Mucosa of rectum (tissue), 2 donors: ENCODE results near the gene LCP1.

Experiments used
- H3K27ac ChIP-seq, 2 donors: one replicate each; pipeline ENCODE4 v1.7.0; 2013; ENCODE audit warnings: inconsistent platforms in 2 of 2, low read depth in 2 of 2, low read length in 2 of 2
- H3K27me3 ChIP-seq, 2 donors: one replicate each; pipeline ENCODE4 v1.7.0; 2013; ENCODE audit warnings: low read length in 2 of 2; ENCODE audit not compliant: control insufficient read depth in 2 of 2, insufficient read depth in 2 of 2
- H3K36me3 ChIP-seq, 2 donors: one replicate each; pipeline ENCODE4 v1.7.0; 2013; ENCODE audit warnings: low read length in 2 of 2; ENCODE audit not compliant: control insufficient read depth in 2 of 2, insufficient read depth in 2 of 2
- H3K4me1 ChIP-seq, 2 donors: one replicate each; pipeline ENCODE4 v1.7.0; 2013; ENCODE audit warnings: low read length in 2 of 2, mild to moderate bottlenecking in 1 of 2; ENCODE audit not compliant: control insufficient read depth in 2 of 2, insufficient read depth in 2 of 2
- H3K4me3 ChIP-seq, 2 donors: one replicate each; pipeline ENCODE4 v1.7.0; 2013; ENCODE audit warnings: low read length in 2 of 2
- H3K9ac ChIP-seq, 2 donors: one replicate each; pipeline ENCODE4 v1.7.0; 2013; ENCODE audit warnings: low read length in 2 of 2, low read depth in 1 of 2, mild to moderate bottlenecking in 1 of 2
- H3K9me3 ChIP-seq, 2 donors: one replicate each; pipeline ENCODE4 v1.7.0; 2013; ENCODE audit warnings: low read length in 2 of 2; ENCODE audit not compliant: control insufficient read depth in 2 of 2
- donor health status: healthy.
- donor health status: Normal muscosa, but diverticular disease.

LCP1 gene

DNA sequence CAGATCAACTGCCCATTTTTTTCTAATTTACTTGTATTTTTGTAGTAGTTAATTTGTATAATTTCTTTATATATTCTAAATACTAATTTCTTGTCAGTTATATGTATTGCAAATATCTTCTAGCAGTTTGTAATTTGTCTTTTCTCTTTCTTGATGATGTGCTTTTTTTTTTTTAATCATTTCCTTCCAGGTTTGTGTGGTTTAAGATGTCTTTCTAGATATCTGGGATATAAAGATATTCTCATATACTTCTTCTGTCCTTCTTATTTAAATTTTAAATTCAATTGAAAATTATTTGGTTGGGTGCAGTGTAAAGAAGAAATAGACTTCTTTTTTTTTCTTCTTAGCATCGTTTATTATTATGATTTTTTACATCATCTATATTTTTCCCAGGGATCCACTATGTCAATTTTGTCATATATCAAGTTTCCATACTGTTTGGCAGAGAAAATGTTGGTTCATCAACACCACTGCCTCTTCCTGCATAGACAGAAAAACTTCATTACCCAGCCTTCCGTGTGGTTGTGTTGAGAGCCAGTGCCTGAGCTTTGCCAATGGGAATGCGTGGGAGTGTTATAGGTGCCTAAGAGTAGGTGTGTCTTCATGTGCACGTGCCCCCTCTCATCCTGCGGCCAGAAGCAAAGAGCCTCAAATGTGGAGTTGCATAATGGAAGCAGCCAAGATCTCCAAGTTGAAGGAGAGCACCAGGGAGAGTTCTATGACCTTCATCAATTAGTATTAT lies 93.0 kb downstream of the LCP1 start:
- no peak overlapping the region for H3K27ac ChIP-seq
- no peaks in the 10 kb centered on the region for H3K27me3 ChIP-seq
- no peaks in the 10 kb centered on the region for H3K4me1 ChIP-seq
- no peak overlapping the region for H3K4me3 ChIP-seq
- H3K36me3 ChIP-seq, result no peaks in the 10 kb centered on the region
- no peak overlapping the region for H3K9ac ChIP-seq
- no peaks in the 10 kb centered on the region for H3K9me3 ChIP-seq

DNA sequence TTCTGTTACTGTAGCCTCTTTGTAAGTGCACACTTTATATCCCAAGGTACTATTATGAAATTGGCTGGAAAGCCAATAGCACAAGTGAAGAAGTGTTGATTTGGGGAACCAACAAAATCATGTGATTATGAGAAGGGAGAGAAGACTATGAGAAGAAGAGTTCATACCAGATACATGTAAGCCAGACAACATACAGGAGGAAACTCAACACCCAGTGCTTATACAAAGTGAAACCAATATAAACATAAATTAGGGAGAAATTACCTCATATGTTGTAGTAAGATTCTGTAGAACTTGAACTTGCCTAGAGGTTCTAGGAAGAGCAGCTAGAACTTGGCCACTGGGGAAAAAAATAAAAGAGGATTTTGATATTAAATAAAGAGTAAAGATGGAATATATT lies 94.5 kb downstream of the LCP1 start:
- Histone ChIP-seq H3K27me3 (no peaks in the 10 kb centered on the region), H3K27ac (no peak overlapping the region), H3K9ac (no peak overlapping the region), H3K9me3 (no peaks in the 10 kb centered on the region), H3K36me3 (no peaks in the 10 kb centered on the region), H3K4me3 (no peak overlapping the region), H3K4me1 (no peaks in the 10 kb centered on the region)

GRCh38 chr13:46086985-46087384 lies 95.0 kb downstream of the LCP1 start:
- Histone ChIP-seq H3K36me3 (no peaks in the 10 kb centered on the region), H3K9me3 (no peaks in the 10 kb centered on the region), H3K4me1 (no peaks in the 10 kb centered on the region), H3K27ac (no peak overlapping the region), H3K27me3 (no peaks in the 10 kb centered on the region), H3K4me3 (no peak overlapping the region), H3K9ac (no peak overlapping the region)

GRCh38 chr13:46086421-46086922 lies 95.5 kb downstream of the LCP1 start:
- Histone ChIP-seq H3K27ac (no peak overlapping the region), H3K27me3 (no peaks in the 10 kb centered on the region), H3K9me3 (no peaks in the 10 kb centered on the region), H3K4me3 (no peak overlapping the region), H3K36me3 (no peaks in the 10 kb centered on the region), H3K4me1 (no peaks in the 10 kb centered on the region), H3K9ac (no peak overlapping the region)

- Histone ChIP-seq H3K36me3 (no peaks in the 10 kb centered on the region), H3K9ac (no peak overlapping the region), H3K27me3 (no peaks in the 10 kb centered on the region)
Measured at GRCh38 chr13:46085737-46086136, 96.2 kb downstream of the LCP1 start.

GRCh38 chr13:46082324-46082723 lies 99.7 kb downstream of the LCP1 start:
- Histone ChIP-seq H3K4me3 (no peak overlapping the region), H3K27ac (no peak overlapping the region), H3K4me1 (no peaks in the 10 kb centered on the region)

More at GRCh38 chr13:46085737-46086136, 96.2 kb downstream of the LCP1 start:
- no peak overlapping the region for H3K27ac ChIP-seq
- no peak overlapping the region for H3K4me3 ChIP-seq
- no peaks in the 10 kb centered on the region for H3K9me3 ChIP-seq
- H3K4me1 ChIP-seq, result no peaks in the 10 kb centered on the region

DNA sequence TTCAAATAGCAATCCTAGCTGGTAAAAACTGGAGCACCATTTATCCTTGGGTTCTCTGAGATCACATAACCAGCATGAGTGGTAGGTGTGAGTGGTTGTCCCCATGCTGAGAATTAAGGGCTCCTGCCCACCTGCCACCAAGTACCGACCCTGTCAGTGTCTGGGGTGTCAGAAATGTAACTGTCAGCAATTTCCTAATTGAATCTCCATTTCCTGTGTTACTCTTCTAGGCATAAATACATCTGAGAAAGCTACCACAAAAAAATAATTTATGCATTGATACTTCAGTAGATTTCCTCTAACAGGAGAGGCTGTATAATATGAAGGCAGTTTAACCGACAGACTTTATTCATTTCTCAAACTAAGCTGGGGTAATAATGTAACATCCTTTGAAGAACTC lies 102.2 kb downstream of the LCP1 start:
- H3K4me3 ChIP-seq, result no peak overlapping the region
- no peaks in the 10 kb centered on the region for H3K27me3 ChIP-seq
- H3K4me1 ChIP-seq, result no peaks in the 10 kb centered on the region
- no peaks in the 10 kb centered on the region for H3K9me3 ChIP-seq
- H3K36me3 ChIP-seq, result no peaks in the 10 kb centered on the region
- no peak overlapping the region for H3K9ac ChIP-seq
- H3K27ac ChIP-seq, result no peak overlapping the region

More at GRCh38 chr13:46082324-46082723, 99.7 kb downstream of the LCP1 start:
- Histone ChIP-seq H3K27me3 (no peaks in the 10 kb centered on the region), H3K9ac (no peak overlapping the region), H3K36me3 (no peaks in the 10 kb centered on the region), H3K9me3 (no peaks in the 10 kb centered on the region)

DNA sequence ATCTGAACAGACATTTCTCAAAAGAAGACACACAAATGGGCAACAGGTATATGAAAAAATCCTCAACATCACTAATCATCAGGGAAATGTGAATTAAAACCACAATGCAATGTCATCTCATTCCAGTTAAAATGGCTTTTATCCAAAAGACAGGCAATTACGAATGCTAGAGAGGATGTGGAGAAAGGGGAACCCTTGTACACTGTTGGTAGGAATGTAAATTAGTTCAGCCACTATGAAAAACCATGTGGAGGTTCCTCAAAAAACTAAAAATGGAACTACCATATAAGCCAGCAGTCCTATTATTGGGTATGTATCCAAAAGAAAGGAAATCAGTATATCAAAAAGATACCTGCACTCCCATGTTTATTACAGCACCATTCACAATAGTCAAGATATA lies 104.7 kb downstream of the LCP1 start:
- no peaks in the 10 kb centered on the region for H3K36me3 ChIP-seq
- H3K9ac ChIP-seq, result no peak overlapping the region
- H3K4me1 ChIP-seq, result no peaks in the 10 kb centered on the region
- H3K27me3 ChIP-seq, result no peaks in the 10 kb centered on the region
- no peak overlapping the region for H3K27ac ChIP-seq
- no peaks in the 10 kb centered on the region for H3K9me3 ChIP-seq
- no peak overlapping the region for H3K4me3 ChIP-seq

GRCh38 chr13:46076827-46077226 lies 105.2 kb downstream of the LCP1 start:
- Histone ChIP-seq H3K27ac (no peak overlapping the region), H3K36me3 (no peaks in the 10 kb centered on the region), H3K9me3 (no peaks in the 10 kb centered on the region), H3K4me1 (no peaks in the 10 kb centered on the region), H3K27me3 (no peaks in the 10 kb centered on the region), H3K9ac (no peak overlapping the region), H3K4me3 (no peak overlapping the region)
